C4-2B (cell line): Measurements from ENCODE around the gene OR2T5.
"Not testable (repeated sequence)": the region's sequence is repeated elsewhere in the genome, so short reads cannot be mapped to it uniquely, and the experiment has no call there.

Source experiments
- CTCF ChIP-seq: fragments of 450-650 bp; conservative IDR thresholded peaks from 2 replicates; pipeline ENCODE4 v1.5.1; 2017; ENCODE audit warnings: mild to moderate bottlenecking
- ZFX ChIP-seq: fragments of 450-650 bp; IDR thresholded peaks from 2 replicates; pipeline ENCODE4 v1.6.1; 2017

GRCh38 chr1:248496661-248497060 lies 8.3 kb downstream of the OR2T5 start:
- TF ChIP-seq CTCF, ZFX: not testable (repeated sequence)
